GM21717 (cell line): ENCODE data around the gene TMEM222.

Experiments used
- ATAC-seq: cut with Tn5 transposase; IDR thresholded peaks from one replicate; pipeline ENCODE4 v1.9.1; 2021; ENCODE audit warnings: mild to moderate bottlenecking, moderate library complexity; ENCODE audit not compliant: unreplicated experiment

The TMEM222 gene

GRCh38 chr1:27341525-27342252, 19.7 kb downstream of the TMEM222 start, which contains the start of gene SYTL1:
SYTL1 (plus strand) TSS chr1:27342022; CDS start chr1:27345335, 3,313 bp downstream.
- peak; percentile 48 for ATAC-seq

GRCh38 chr1:27342391-27342777, 20.4 kb downstream of the TMEM222 start:
- peak; percentile 15 for ATAC-seq

- ATAC-seq, result peak; percentile 39
Measured at GRCh38 chr1:27342778-27343638, 21.0 kb downstream of the TMEM222 start.

GRCh38 chr1:27343639-27344025, 21.7 kb downstream of the TMEM222 start:
- ATAC-seq, result no peak

- ATAC-seq, result no peak
Measured at GRCh38 chr1:27345272-27345671, 23.3 kb downstream of the TMEM222 start.

- no peak for ATAC-seq
Measured at GRCh38 chr1:27346357-27346756, 24.4 kb downstream of the TMEM222 start.

- no peak for ATAC-seq
Measured at GRCh38 chr1:27346991-27347624, 25.1 kb downstream of the TMEM222 start.

- ATAC-seq, result no peak
Measured at GRCh38 chr1:27348861-27349783, 27.2 kb downstream of the TMEM222 start.

GRCh38 chr1:27349784-27350662, 28.1 kb downstream of the TMEM222 start:
- no peak for ATAC-seq

GRCh38 chr1:27350663-27351540, 28.9 kb downstream of the TMEM222 start:
- no peak for ATAC-seq

GRCh38 chr1:27351541-27352107, 29.7 kb downstream of the TMEM222 start:
- no peak for ATAC-seq

- no peak for ATAC-seq
Measured at GRCh38 chr1:27353166-27353565, 31.2 kb downstream of the TMEM222 start.

- ATAC-seq, result no peak
Measured at GRCh38 chr1:27353629-27354028, 31.7 kb downstream of the TMEM222 start.

- ATAC-seq, result no peak
Measured at GRCh38 chr1:27355683-27356082, 33.7 kb downstream of the TMEM222 start.

- ATAC-seq, result no peak
Measured at GRCh38 chr1:27356277-27356618, 34.3 kb downstream of the TMEM222 start.

GRCh38 chr1:27356619-27357280, 34.8 kb downstream of the TMEM222 start:
- no peak for ATAC-seq

GRCh38 chr1:27357281-27358037, 35.5 kb downstream of the TMEM222 start:
- no peak for ATAC-seq
